Measurements from ENCODE around the gene EDNRA. TPM values are rescaled to one million over a fixed set of nuclear protein-coding genes. Genes with fewer than 3 reads are reported as not detected.

Gene EDNRA
- total and polyA plus RNA-seq, 8 donors = 0.58 to 24.6 (median 4.1) TPM; not detected in 1

- Histone ChIP-seq H3K27me3 (no peaks in the 10 kb centered on the region), H3K4me1 (no peaks in the 10 kb centered on the region), H3K27ac (peak overlapping the region in 1 of 5 donors; percentile 46), H3K4me3 (no peak overlapping the region), H3K9me3 (no peaks in the 10 kb centered on the region), H3K36me3 (no peaks in the 10 kb centered on the region)
- TF ChIP-seq POLR2AphosphoS5 (IDR thresholded peaks at IDR 0.05) (no peak), POLR2A (IDR thresholded peaks at IDR 0.05) (no peak), CTCF (IDR thresholded peaks at IDR 0.05) (no peak), EP300 (IDR thresholded peaks at IDR 0.05) (no peak)
- DNase-seq = no peak
- intact Hi-C loops (cut with DNase I; ENCODE audit: low total_unique reads) = no loop called here
- 63 to 82% (median 80%) methylated on average over 4 of the region's 4 CpGs for WGBS, 5 donors
Measured at GRCh38 chr4:147498031-147498660, 17.2 kb downstream of the EDNRA start.

GRCh38 chr4:147508346-147508745, 27.4 kb downstream of the EDNRA start:
- intact Hi-C loops (cut with DNase I; ENCODE audit: low total_unique reads) = no loop called here
- no peaks in the 10 kb centered on the region for H3K9me3 ChIP-seq
- H3K27me3 ChIP-seq = no peaks in the 10 kb centered on the region
- no peaks in the 10 kb centered on the region for H3K36me3 ChIP-seq
- WGBS, 5 donors = 87 to 95% (median 90%) methylated on average over 2 of the region's 2 CpGs
- TF ChIP-seq POLR2AphosphoS5 (IDR thresholded peaks at IDR 0.05) (no peak), EP300 (IDR thresholded peaks at IDR 0.05) (no peak), POLR2A (IDR thresholded peaks at IDR 0.05) (no peak), CTCF (IDR thresholded peaks at IDR 0.05) (no peak)
- H3K4me1 ChIP-seq = no peaks in the 10 kb centered on the region
- no peak overlapping the region for H3K27ac ChIP-seq
- H3K4me3 ChIP-seq = no peak overlapping the region
- no peak for DNase-seq

- TF ChIP-seq EP300 (IDR thresholded peaks at IDR 0.05) (no peak), POLR2A (IDR thresholded peaks at IDR 0.05) (no peak)
- 67 to 86% (median 79%) methylated on average over 2 of the region's 2 CpGs for WGBS, 5 donors
- no peak overlapping the region for H3K4me3 ChIP-seq
- H3K9me3 ChIP-seq = no peaks in the 10 kb centered on the region
- no peak overlapping the region for H3K27ac ChIP-seq
- intact Hi-C loops (cut with DNase I; ENCODE audit: low total_unique reads) = no loop called here
- no peak for DNase-seq
- H3K27me3 ChIP-seq = no peaks in the 10 kb centered on the region
- no peaks in the 10 kb centered on the region for H3K36me3 ChIP-seq
- no peaks in the 10 kb centered on the region for H3K4me1 ChIP-seq
Measured at GRCh38 chr4:147509386-147509785, 28.5 kb downstream of the EDNRA start.

GRCh38 chr4:147510962-147511668, 30.2 kb downstream of the EDNRA start:
- DNase-seq = no peak
- intact Hi-C loops (cut with DNase I; ENCODE audit: low total_unique reads) = no loop called here
- Histone ChIP-seq H3K4me1 (no peaks in the 10 kb centered on the region), H3K4me3 (no peak overlapping the region), H3K27ac (no peak overlapping the region), H3K27me3 (no peaks in the 10 kb centered on the region), H3K36me3 (no peaks in the 10 kb centered on the region), H3K9me3 (no peaks in the 10 kb centered on the region)
- TF ChIP-seq CTCF (IDR thresholded peaks at IDR 0.05) (no peak), EP300 (IDR thresholded peaks at IDR 0.05) (no peak), POLR2AphosphoS5 (IDR thresholded peaks at IDR 0.05) (no peak), POLR2A (IDR thresholded peaks at IDR 0.05) (no peak)
- WGBS, 5 donors = 84 to 92% (median 89%) methylated on average over 2 of the region's 2 CpGs

GRCh38 chr4:147513091-147513490, 32.2 kb downstream of the EDNRA start:
- no peak for DNase-seq
- Histone ChIP-seq H3K27ac (no peak overlapping the region), H3K27me3 (no peaks in the 10 kb centered on the region), H3K9me3 (no peaks in the 10 kb centered on the region), H3K4me3 (no peak overlapping the region), H3K4me1 (no peaks in the 10 kb centered on the region), H3K36me3 (no peaks in the 10 kb centered on the region)
- TF ChIP-seq POLR2AphosphoS5 (IDR thresholded peaks at IDR 0.05) (no peak), CTCF (IDR thresholded peaks at IDR 0.05) (no peak), POLR2A (IDR thresholded peaks at IDR 0.05) (no peak), EP300 (IDR thresholded peaks at IDR 0.05) (no peak)
- 84 to 91% (median 87%) methylated on average over 2 of the region's 2 CpGs for WGBS, 5 donors
- intact Hi-C loops (cut with DNase I; ENCODE audit: low total_unique reads) = no loop called here
